Keratinocyte (primary cell): Measurements from ENCODE around the gene NAALADL1. TPM values are rescaled to one million over a fixed set of nuclear protein-coding genes. Genes with fewer than 3 reads are reported as not detected.

Experiments
- DNase-seq: peaks from one replicate; pipeline ENCODE4 v3.0.0-alpha.2; 2011; ENCODE audit warnings: low read depth, missing footprints, low spot score
- FAIRE-seq: peaks from 2 replicates; lab custom pipeline; 2011; peaks lifted over from hg19 to GRCh38; lab: Jason Lieb, UNC
- H2AFZ ChIP-seq: 2 replicates; pipeline ENCODE4 v1.6.0; 2012; ENCODE audit warnings: low read length, control low read depth, inconsistent platforms; ENCODE audit not compliant: control insufficient read depth
- H3K27ac ChIP-seq: 2 replicates; pipeline ENCODE4 v1.5.1; 2011; ENCODE audit warnings: low read length; ENCODE audit not compliant: control insufficient read depth, insufficient read depth
- H3K27me3 ChIP-seq: 3 replicates; pipeline ENCODE4 v1.6.0; 2011; ENCODE audit warnings: low read length; ENCODE audit not compliant: control insufficient read depth, insufficient read depth; ENCODE audit errors: extremely low read depth
- H3K36me3 ChIP-seq, 2 experiments: 2 replicates in 1 of 2; 3 replicates in 1 of 2; pipeline ENCODE4 v1.5.1; 2011; ENCODE audit warnings: low read length in 2 of 2, mild to moderate bottlenecking in 1 of 2; ENCODE audit not compliant: control insufficient read depth in 2 of 2, insufficient read depth in 2 of 2; ENCODE audit errors: extremely low read depth in 1 of 2
- H3K4me1 ChIP-seq: 3 replicates; pipeline ENCODE4 v1.5.1; 2011; ENCODE audit warnings: low read length; ENCODE audit not compliant: control insufficient read depth, insufficient read depth; ENCODE audit errors: extremely low read depth
- H3K4me2 ChIP-seq: 3 replicates; pipeline ENCODE4 v1.6.0; 2011; ENCODE audit warnings: low read depth, low read length; ENCODE audit not compliant: control insufficient read depth, insufficient read depth; ENCODE audit errors: extremely low read depth
- H3K4me3 ChIP-seq, 3 experiments: fragments of 200-600 bp in 1 of 3; sonication (generic) in 1 of 3; 2 replicates in 2 of 3; 3 replicates in 1 of 3; pipeline ENCODE4 v1.5.1; 2011 to 2016; ENCODE audit warnings: low read length in 3 of 3, mild to moderate bottlenecking in 3 of 3, control low read depth in 2 of 3, inconsistent platforms in 1 of 3, low read depth in 1 of 3, mixed read lengths in 1 of 3, mixed run types in 1 of 3, moderate library complexity in 1 of 3; ENCODE audit not compliant: control insufficient read depth in 2 of 3, insufficient read depth in 2 of 3; ENCODE audit errors: extremely low read depth in 1 of 3
- H3K79me2 ChIP-seq: 2 replicates; pipeline ENCODE4 v1.6.0; 2012; ENCODE audit warnings: low read length; ENCODE audit not compliant: control insufficient read depth, insufficient read depth
- H3K9ac ChIP-seq: 3 replicates; pipeline ENCODE4 v1.6.0; 2011; ENCODE audit warnings: low read length; ENCODE audit not compliant: control insufficient read depth, insufficient read depth; ENCODE audit errors: extremely low read depth
- H3K9me1 ChIP-seq: 3 replicates; pipeline ENCODE4 v1.6.0; 2011; ENCODE audit warnings: low read length; ENCODE audit not compliant: control insufficient read depth, insufficient read depth; ENCODE audit errors: extremely low read depth
- H3K9me3 ChIP-seq: 2 replicates; pipeline ENCODE4 v1.5.1; 2012; ENCODE audit warnings: low read depth, low read length; ENCODE audit not compliant: control insufficient read depth
- H4K20me1 ChIP-seq: 3 replicates; pipeline ENCODE4 v1.6.0; 2011; ENCODE audit warnings: low read length; ENCODE audit not compliant: control insufficient read depth, insufficient read depth; ENCODE audit errors: extremely low read depth
- CTCF ChIP-seq, 3 experiments: IDR thresholded peaks in 1 of 3; conservative IDR thresholded peaks in 1 of 3; optimal IDR thresholded peaks in 1 of 3; 2 replicates in 2 of 3; 3 replicates in 1 of 3; pipeline versions ENCODE3 to v1.5.1; 2011; ENCODE audit warnings: low read length in 3 of 3, mild to moderate bottlenecking in 3 of 3, moderate library complexity in 2 of 3, control low read depth in 1 of 3, inconsistent platforms in 1 of 3; ENCODE audit not compliant: insufficient read depth in 2 of 3; ENCODE audit errors: extremely low read depth in 1 of 3
- EZH2 ChIP-seq: IDR thresholded peaks from one replicate; pipeline ENCODE4 v1.6.1; 2012; ENCODE audit warnings: inconsistent platforms, mild to moderate bottlenecking, low read length, moderate library complexity
- dilution Hi-C: fragments of 300-500 bp; cut with MboI; formaldehyde crosslinking; loops from one replicate; pipeline ENCODE4 v1.7.0; 2020; ENCODE audit warnings: low sequenced_read_pairs; ENCODE audit not compliant: extremely low pct_ligation_motif_present
- polyA plus RNA-seq, 5 experiments: library from polyadenylated mRNA; depleted of rRNA in 3 of 5; stranded (reverse) in 3 of 5; stranded (forward) in 1 of 5; unstranded in 1 of 5; fragments of >200 nt; gene quantifications; 1 replicate in 1 of 5; 2 replicates in 3 of 5; 3 replicates in 1 of 5; pipeline versions ENCODE4 v1.2.1 to v1.2.3, GENCODE V29; 2011 to 2012; ENCODE audit warnings: missing spikeins in 2 of 5, low read depth in 1 of 5, low replicate concordance in 1 of 5
- small RNA-seq, 3 experiments: library from RNA; depleted of rRNA; stranded (forward); fragments of <200 nt; gene quantifications; one replicate each; pipeline ENCODE3, GENCODE V24; 2012; ENCODE audit warnings: low read depth in 3 of 3, low replicate concordance in 1 of 3; ENCODE audit not compliant: insufficient read length in 3 of 3

The NAALADL1 gene
- polyA plus RNA-seq, 1 donor (not counting 4 experiments of a cell fraction or from before 2014, with no cell fraction given): 2.3 TPM

- no peak overlapping the region for H3K4me3 ChIP-seq
- H3K4me2 ChIP-seq: no peak overlapping the region
- H3K9ac ChIP-seq: no peak overlapping the region
- dilution Hi-C loops: no loop called here
- no peaks in the 10 kb centered on the region for H4K20me1 ChIP-seq
- DNase-seq (no peak), FAIRE-seq (no peak)
- no peaks in the 10 kb centered on the region for H3K79me2 ChIP-seq
- no peaks in the 10 kb centered on the region for H3K9me3 ChIP-seq
- TF ChIP-seq CTCF (optimal IDR thresholded peaks at IDR 0.05 in 1 of 3, IDR thresholded peaks at IDR 0.05 in 1 of 3, conservative IDR thresholded peaks at IDR 0.05 in 1 of 3; ENCODE audit: extremely low read depth in 1 of 3, insufficient read depth in 2 of 3, low read length in 3 of 3) (no peak), EZH2 (no peak)
- no peaks in the 10 kb centered on the region for H3K4me1 ChIP-seq
- H3K9me1 ChIP-seq: no peaks in the 10 kb centered on the region
- no peak overlapping the region for H2AFZ ChIP-seq
- no peak overlapping the region for H3K27ac ChIP-seq
- no peaks in the 10 kb centered on the region for H3K36me3 ChIP-seq
- no peaks in the 10 kb centered on the region for H3K27me3 ChIP-seq
These were observed 62.0 kb downstream of the NAALADL1 start for GRCh38 chr11:64996327-64996709.

Small RNAs within 50 kb of the gene (small RNA-seq; reads per million reads assigned to genes)
- gene MIR6879 (0 reads per million in 3 experiments), gene SNX15 (0 to 0.33 (median 0) reads per million in 3 experiments)

Other genes starting within 250 kb of the NAALADL1 start
- gene MEN1, start 248.0 kb downstream of the NAALADL1 start, polyA plus RNA-seq: 14.2 to 19.1 TPM (median 18.2 TPM) in 3 replicates
- 2.2 to 4.0 TPM (median 2.5 TPM) in 3 replicates for gene CDC42BPG, start 213.9 kb downstream of the NAALADL1 start, polyA plus RNA-seq
- 73.9 to 192 TPM (median 75.6 TPM) in 3 replicates for gene EHD1, start 179.9 kb downstream of the NAALADL1 start, polyA plus RNA-seq
- gene ATG2A, start 141.3 kb downstream of the NAALADL1 start, polyA plus RNA-seq: 2.4 to 5.7 TPM (median 4.5 TPM) in 3 replicates
- gene PPP2R5B, start 133.9 kb downstream of the NAALADL1 start, polyA plus RNA-seq: 13.7 to 20.6 TPM (median 16.4 TPM) in 3 replicates
- 0.08 TPM in 1 of 3 replicates, not detected in the others for gene GPHA2, start 122.7 kb downstream of the NAALADL1 start, polyA plus RNA-seq
- gene MAJIN, start 86.4 kb downstream of the NAALADL1 start, polyA plus RNA-seq: 0.09 TPM in 1 of 3 replicates, not detected in the others
- gene BATF2, start 61.6 kb downstream of the NAALADL1 start, polyA plus RNA-seq: 0.09 to 0.10 TPM (median 0.10 TPM) in 3 replicates
- 77.8 to 89.0 TPM (median 77.8 TPM) in 3 replicates for gene ARL2, start 44.4 kb downstream of the NAALADL1 start, polyA plus RNA-seq
- 1.8 to 11.2 TPM (median 8.3 TPM) in 3 replicates for gene SNX15, start 31.1 kb downstream of the NAALADL1 start, polyA plus RNA-seq
- 4.9 to 7.3 TPM (median 5.8 TPM) in 3 replicates for gene SAC3D1, start 17.3 kb downstream of the NAALADL1 start, polyA plus RNA-seq
- 1.9 to 10.4 TPM (median 8.0 TPM) in 3 replicates for gene CDCA5, start 25.5 kb upstream of the NAALADL1 start, polyA plus RNA-seq
- 15.0 to 28.3 TPM (median 18.6 TPM) in 3 replicates for gene ZFPL1, start 25.7 kb upstream of the NAALADL1 start, polyA plus RNA-seq
- gene VPS51, start 37.7 kb upstream of the NAALADL1 start, polyA plus RNA-seq: 28.8 to 64.0 TPM (median 43.1 TPM) in 3 replicates
- gene TM7SF2, start 53.3 kb upstream of the NAALADL1 start, polyA plus RNA-seq: 9.7 to 12.6 TPM (median 10.7 TPM) in 3 replicates
- gene ZNHIT2, start 59.1 kb upstream of the NAALADL1 start, polyA plus RNA-seq: 2.6 to 6.6 TPM (median 3.4 TPM) in 3 replicates
- 328 to 452 TPM (median 425 TPM) in 3 replicates for gene FAU, start 63.6 kb upstream of the NAALADL1 start, polyA plus RNA-seq
- 46.3 to 67.7 TPM (median 49.6 TPM) in 3 replicates for gene MRPL49, start 63.8 kb upstream of the NAALADL1 start, polyA plus RNA-seq
- gene SYVN1, start 76.0 kb upstream of the NAALADL1 start, polyA plus RNA-seq: 10.0 to 25.4 TPM (median 10.8 TPM) in 3 replicates
- gene SPDYC, start 111.7 kb upstream of the NAALADL1 start, polyA plus RNA-seq: not detected in 3 replicates
- 250 to 300 TPM (median 284 TPM) in 3 replicates for gene CAPN1, start 123.4 kb upstream of the NAALADL1 start, polyA plus RNA-seq
- 13.8 to 21.5 TPM (median 20.9 TPM) in 3 replicates for gene POLA2, start 203.4 kb upstream of the NAALADL1 start, polyA plus RNA-seq